Spleen (tissue), 7 donors: ENCODE measurements around the gene SLC37A3.

Experiments used
- CTCF ChIP-seq, 11 experiments: fragments of 200-600 bp in 7 of 11; fragments of 450-650 bp in 4 of 11; sonication (generic) in 4 of 11; IDR thresholded peaks in 8 of 11; conservative IDR thresholded peaks in 3 of 11; 1 replicate in 7 of 11; 2 replicates in 4 of 11; pipeline versions ENCODE4 v1.4.0 to v1.8.0; 2016 to 2021; ENCODE audit warnings: antibody characterized with exemption in 11 of 11, inconsistent platforms in 4 of 11, mild to moderate bottlenecking in 1 of 11
- POLR2A ChIP-seq, 3 donors: fragments of 450-650 bp; IDR thresholded peaks; one replicate each; pipeline ENCODE4 v1.5.1; 2017; ENCODE audit warnings: antibody characterized with exemption in 3 of 3, mild to moderate bottlenecking in 1 of 3
- POLR2AphosphoS5 ChIP-seq, 3 donors: sonication (generic); formaldehyde crosslinking; IDR thresholded peaks; one replicate each; pipeline ENCODE4 v1.5.1; 2017; ENCODE audit warnings: antibody characterized with exemption in 3 of 3
- donor health status: DM: no; HTN: no; CAD: no; lungs with moderate emphysema.
- donor health status: DM: no; HTN: no; CAD: no.
- donor health status: DM: no; HTN: no; CAD: no.

DNA sequence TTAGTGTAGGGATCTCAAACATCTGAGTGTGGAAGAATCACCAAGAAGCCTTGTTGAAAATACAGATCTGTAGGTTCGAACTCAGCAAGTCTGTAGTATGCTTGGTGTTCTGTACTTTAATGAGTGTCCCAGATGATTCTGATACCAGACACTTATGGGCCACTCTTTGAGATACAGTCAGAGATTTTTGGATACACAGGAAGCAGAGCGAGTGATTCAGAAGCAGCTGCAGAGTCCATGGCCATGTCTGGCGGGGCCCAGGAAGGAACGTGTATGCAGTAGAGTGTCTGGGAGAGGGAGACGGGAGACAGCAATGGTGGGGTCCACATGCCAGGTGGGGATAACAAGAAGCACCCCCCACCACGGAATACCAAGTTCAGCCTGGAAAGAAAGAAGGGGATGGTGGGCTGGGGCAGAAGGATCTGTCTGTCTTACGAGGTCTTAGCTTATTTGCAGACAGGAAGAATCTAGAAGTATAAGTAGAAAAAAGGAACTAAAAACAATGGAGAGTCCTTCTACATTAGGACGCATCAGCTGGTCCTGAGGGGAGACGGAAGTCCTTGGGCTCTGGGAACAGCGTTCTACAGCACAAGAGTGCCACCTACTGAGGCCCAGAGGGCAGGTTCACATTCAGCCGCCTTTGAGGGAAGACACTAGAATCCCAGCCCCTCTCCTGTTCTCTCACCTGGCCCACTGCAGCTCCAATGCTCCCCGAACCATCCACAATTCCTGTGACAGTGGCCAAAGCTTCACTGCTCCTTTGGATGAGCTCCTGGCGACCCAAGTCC is 55.4 kb downstream of the SLC37A3 start:
- TF ChIP-seq CTCF (IDR thresholded peaks at IDR 0.05 in 8 of 11, conservative IDR thresholded peaks at IDR 0.05 in 3 of 11) (peak in 8 of 11 experiments; percentile 16 to 51 (median 43)), POLR2A (IDR thresholded peaks at IDR 0.05) (no peak), POLR2AphosphoS5 (IDR thresholded peaks at IDR 0.05) (peak in 1 of 3 donors; percentile 57)
